IMR-90 (cell line): Measurements from ENCODE around the gene TPM3. TPM values are rescaled to one million over a fixed set of nuclear protein-coding genes. Genes with fewer than 3 reads are reported as not detected.

ENCODE experiments used
- ATAC-seq: fragments of 200-7000 bp; cut with Tn5 transposase; 2 replicates; pipeline ENCODE4 v1.9.1; 2020; ENCODE audit warnings: low read depth, mild to moderate bottlenecking, moderate library complexity
- BruUV-seq: library from RNA; stranded (reverse); fragments of 400-500 nt; replicated peaks from 2 replicates; lab custom pipeline; 2021; lab: Mats Ljungman, UMichigan
- CTCF ChIA-PET: fragments of 300-600 bp; formaldehyde crosslinking; extraction: SDS; loops from one replicate; lab custom pipeline; 2021; ENCODE audit warnings: antibody characterized with exemption; lab: Yijun Ruan, JAX
- POLR2A ChIA-PET: fragments of 300-600 bp; sonication (Branson Sonifier 250); formaldehyde crosslinking; loops from one replicate; lab custom pipeline; 2022; ENCODE audit warnings: antibody characterized with exemption; ENCODE audit not compliant: unreplicated experiment; lab: Charles Lee
- DNase-seq: peaks from one replicate; pipeline ENCODE4 v3.0.0; 2013
- H2AFZ ChIP-seq: replicated peaks from 2 replicates; pipeline ENCODE3; 2013; ENCODE audit warnings: low read length, mild to moderate bottlenecking; ENCODE audit not compliant: poor library complexity
- H2AK5ac ChIP-seq: 2 replicates; pipeline ENCODE4 v1.6.1; 2013; ENCODE audit warnings: low read depth, low read length, inconsistent platforms
- H2AK9ac ChIP-seq: replicated peaks from 2 replicates; pipeline ENCODE3; 2013; ENCODE audit warnings: mild to moderate bottlenecking, low read depth, low read length, moderate library complexity; ENCODE audit not compliant: poor library complexity
- H2BK120ac ChIP-seq: 2 replicates; pipeline ENCODE4 v1.6.1; 2013; ENCODE audit warnings: low read depth, low read length, inconsistent platforms
- H2BK15ac ChIP-seq: 3 replicates; pipeline ENCODE4 v1.6.1; 2013; ENCODE audit warnings: low read depth, low read length, inconsistent platforms
- H2BK20ac ChIP-seq: 2 replicates; pipeline ENCODE4 v1.6.1; 2013; ENCODE audit warnings: low read depth, mild to moderate bottlenecking, inconsistent platforms, low read length, moderate library complexity
- H2BK5ac ChIP-seq: 2 replicates; pipeline ENCODE4 v1.6.1; 2013; ENCODE audit warnings: mild to moderate bottlenecking, low read depth, low read length, inconsistent platforms; ENCODE audit not compliant: poor library complexity, severe bottlenecking
- H3K14ac ChIP-seq: replicated peaks from 2 replicates; pipeline ENCODE4 v1.6.1; 2013; ENCODE audit warnings: low read depth, low read length, inconsistent platforms
- H3K18ac ChIP-seq: 2 replicates; pipeline ENCODE4 v1.6.1; 2013; ENCODE audit warnings: low read depth, low read length, control low read depth
- H3K23ac ChIP-seq: 2 replicates; pipeline ENCODE4 v1.6.1; 2013; ENCODE audit warnings: low read depth, low read length, inconsistent platforms
- H3K27ac ChIP-seq: 2 replicates; pipeline ENCODE4 v1.5.1; 2013; ENCODE audit warnings: mild to moderate bottlenecking, control low read depth, low read length; ENCODE audit not compliant: insufficient read depth
- H3K27me3 ChIP-seq: 2 replicates; pipeline ENCODE4 v1.6.1; 2013; ENCODE audit warnings: low read length; ENCODE audit not compliant: control insufficient read depth, insufficient read depth
- H3K36me3 ChIP-seq: 2 replicates; pipeline ENCODE4 v1.6.1; 2013; ENCODE audit warnings: low read length, mixed read lengths; ENCODE audit not compliant: control insufficient read depth, insufficient read depth
- H3K4ac ChIP-seq: 2 replicates; pipeline ENCODE4 v1.6.1; 2013; ENCODE audit warnings: low read depth, low read length, inconsistent platforms
- H3K4me1 ChIP-seq: 2 replicates; pipeline ENCODE4 v1.6.1; 2013; ENCODE audit warnings: low read length, mixed read lengths; ENCODE audit not compliant: control insufficient read depth, insufficient read depth
- H3K4me2 ChIP-seq: 2 replicates; pipeline ENCODE4 v1.6.1; 2013; ENCODE audit warnings: low read depth, mild to moderate bottlenecking, control low read depth, low read length, moderate library complexity
- H3K4me3 ChIP-seq: 2 replicates; pipeline ENCODE4 v1.5.1; 2013; ENCODE audit warnings: low read depth, mild to moderate bottlenecking, control low read depth, low read length, moderate library complexity; ENCODE audit not compliant: insufficient read depth
- H3K56ac ChIP-seq: 2 replicates; pipeline ENCODE4 v1.6.1; 2013; ENCODE audit warnings: low read length, inconsistent platforms; ENCODE audit not compliant: insufficient read depth; ENCODE audit errors: extremely low read depth
- H3K79me1 ChIP-seq, 2 experiments: 2 replicates each; pipeline ENCODE4 v1.6.1; 2013; ENCODE audit warnings: low read length in 2 of 2, inconsistent platforms in 1 of 2, low read depth in 1 of 2
- H3K9ac ChIP-seq: 2 replicates; pipeline ENCODE4 v1.6.1; 2013; ENCODE audit warnings: low read depth, low read length, control low read depth
- H3K9me1 ChIP-seq: 2 replicates; pipeline ENCODE4 v1.6.1; 2013; ENCODE audit warnings: low read length, inconsistent platforms; ENCODE audit not compliant: insufficient read depth
- H3K9me3 ChIP-seq: 2 replicates; pipeline ENCODE4 v1.6.1; 2013; ENCODE audit warnings: low read length; ENCODE audit not compliant: control insufficient read depth, insufficient read depth
- H4K20me1 ChIP-seq: 2 replicates; pipeline ENCODE4 v1.6.1; 2013; ENCODE audit warnings: low read length, inconsistent platforms; ENCODE audit not compliant: insufficient read depth
- H4K5ac ChIP-seq: 2 replicates; pipeline ENCODE4 v1.6.1; 2013; ENCODE audit warnings: mild to moderate bottlenecking, low read depth, low read length, control low read depth
- H4K8ac ChIP-seq, 2 experiments: 2 replicates each; pipeline ENCODE4 v1.6.1; 2013; ENCODE audit warnings: low read depth in 2 of 2, low read length in 2 of 2, control low read depth in 1 of 2, inconsistent platforms in 1 of 2
- H4K91ac ChIP-seq: 2 replicates; pipeline ENCODE4 v1.6.1; 2013; ENCODE audit warnings: low read depth, low read length, inconsistent platforms; ENCODE audit not compliant: insufficient read depth
- CEBPB ChIP-seq: IDR thresholded peaks from 2 replicates; pipeline ENCODE4 v1.6.1; 2012; ENCODE audit warnings: low read depth, low read length, improper control_type of control experiment
- CHD1 ChIP-seq: IDR thresholded peaks from 2 replicates; pipeline ENCODE4 v1.6.1; 2012; ENCODE audit warnings: low read depth, low read length, improper control_type of control experiment
- FOS ChIP-seq: fragments of 150-350 bp; IDR thresholded peaks from 2 replicates; pipeline ENCODE4 v1.6.1; 2016; ENCODE audit warnings: low read depth, low read length
- MAFK ChIP-seq: IDR thresholded peaks from 2 replicates; pipeline ENCODE4 v1.6.1; 2012; ENCODE audit warnings: low read depth, low read length, improper control_type of control experiment
- MAZ ChIP-seq: IDR thresholded peaks from 2 replicates; pipeline ENCODE4 v1.6.1; 2012; ENCODE audit warnings: low read depth, mild to moderate bottlenecking, low read length, improper control_type of control experiment, moderate library complexity, borderline replicate concordance
- MXI1 ChIP-seq: IDR thresholded peaks from 2 replicates; pipeline ENCODE4 v1.6.1; 2012; ENCODE audit warnings: low read depth, mild to moderate bottlenecking, low read length, moderate library complexity, borderline replicate concordance
- NFE2L2 ChIP-seq: fragments of 150-350 bp; IDR thresholded peaks from 2 replicates; pipeline ENCODE4 v1.6.1; 2016; ENCODE audit warnings: low read depth, mild to moderate bottlenecking, low read length
- POLR2A ChIP-seq: IDR thresholded peaks from 2 replicates; pipeline ENCODE4 v1.6.1; 2012; ENCODE audit warnings: mild to moderate bottlenecking, low read depth, low read length
- RAD21 ChIP-seq: IDR thresholded peaks from 2 replicates; pipeline ENCODE4 v1.6.1; 2012; ENCODE audit warnings: low read length, improper control_type of control experiment
- RCOR1 ChIP-seq: IDR thresholded peaks from 2 replicates; pipeline ENCODE4 v1.6.1; 2012; ENCODE audit warnings: mild to moderate bottlenecking, low read length, improper control_type of control experiment; ENCODE audit not compliant: insufficient replicate concordance
- RFX5 ChIP-seq: IDR thresholded peaks from 2 replicates; pipeline ENCODE4 v1.8.0; 2012; ENCODE audit warnings: low read depth, mild to moderate bottlenecking, low read length, moderate library complexity
- SMC3 ChIP-seq: fragments of 150-350 bp; IDR thresholded peaks from 2 replicates; pipeline ENCODE4 v1.6.1; 2016; ENCODE audit warnings: low read depth, mild to moderate bottlenecking, antibody characterized with exemption, low read length, moderate library complexity
- WGBS, 2 experiments: methylation state at CpG; one replicate each; pipeline versions ENCODE4 v1.1.5 to v1.1.7; 2013; ENCODE audit warnings: missing lambda C conversion rate in 2 of 2; ENCODE audit not compliant: insufficient read length in 1 of 2; ENCODE audit errors: extremely low coverage in 2 of 2; 5-methylcytosine and 5-hydroxymethylcytosine counted together
- dilution Hi-C: fragments of 300-500 bp; cut with HindIII; formaldehyde crosslinking; loops from one replicate; pipeline ENCODE4 v1.14.3; 2018; ENCODE audit warnings: low sequenced_read_pairs; ENCODE audit not compliant: unreplicated experiment
- in situ Hi-C: fragments of 300-500 bp; cut with MboI; formaldehyde crosslinking; loops from 3 replicates; pipeline ENCODE4 v1.14.3; 2019; ENCODE audit warnings: low sequenced_read_pairs, inconsistent platforms, mixed read lengths
- intact Hi-C: fragments of 100-400 bp; cut with micrococcal nuclease; formaldehyde crosslinking; loops from 2 replicates; pipeline ENCODE4 v1.10.0; 2022
- polyA plus RNA-seq, 3 experiments: library from polyadenylated mRNA; depleted of rRNA; stranded (reverse); fragments of >200 nt; gene quantifications; 2 replicates each; pipeline ENCODE4 v1.2.3, GENCODE V29; 2012; ENCODE audit warnings: low replicate concordance in 1 of 3
- total RNA-seq: library from RNA; depleted of rRNA; stranded (reverse); fragments of >200 nt; gene quantifications from 2 replicates; pipeline ENCODE4 v1.2.3, GENCODE V29; 2012
- TF ChIP-seq, protein P1 (sequence below): fragments of 150-350 bp; IDR thresholded peaks from 2 replicates; pipeline ENCODE4 v1.6.1; 2016; ENCODE audit warnings: low read depth, mild to moderate bottlenecking, low read length, moderate library complexity, borderline replicate concordance
- TF ChIP-seq, protein P2 (sequence below): fragments of 150-350 bp; IDR thresholded peaks from 2 replicates; pipeline ENCODE4 v1.6.1; 2017; ENCODE audit warnings: mild to moderate bottlenecking, antibody characterized with exemption, low read length, low read depth

The TPM3 gene
- total and polyA plus RNA-seq, 2 of the 4 experiments (the other 2 are of a cell fraction) = 438 to 530 TPM

DNA sequence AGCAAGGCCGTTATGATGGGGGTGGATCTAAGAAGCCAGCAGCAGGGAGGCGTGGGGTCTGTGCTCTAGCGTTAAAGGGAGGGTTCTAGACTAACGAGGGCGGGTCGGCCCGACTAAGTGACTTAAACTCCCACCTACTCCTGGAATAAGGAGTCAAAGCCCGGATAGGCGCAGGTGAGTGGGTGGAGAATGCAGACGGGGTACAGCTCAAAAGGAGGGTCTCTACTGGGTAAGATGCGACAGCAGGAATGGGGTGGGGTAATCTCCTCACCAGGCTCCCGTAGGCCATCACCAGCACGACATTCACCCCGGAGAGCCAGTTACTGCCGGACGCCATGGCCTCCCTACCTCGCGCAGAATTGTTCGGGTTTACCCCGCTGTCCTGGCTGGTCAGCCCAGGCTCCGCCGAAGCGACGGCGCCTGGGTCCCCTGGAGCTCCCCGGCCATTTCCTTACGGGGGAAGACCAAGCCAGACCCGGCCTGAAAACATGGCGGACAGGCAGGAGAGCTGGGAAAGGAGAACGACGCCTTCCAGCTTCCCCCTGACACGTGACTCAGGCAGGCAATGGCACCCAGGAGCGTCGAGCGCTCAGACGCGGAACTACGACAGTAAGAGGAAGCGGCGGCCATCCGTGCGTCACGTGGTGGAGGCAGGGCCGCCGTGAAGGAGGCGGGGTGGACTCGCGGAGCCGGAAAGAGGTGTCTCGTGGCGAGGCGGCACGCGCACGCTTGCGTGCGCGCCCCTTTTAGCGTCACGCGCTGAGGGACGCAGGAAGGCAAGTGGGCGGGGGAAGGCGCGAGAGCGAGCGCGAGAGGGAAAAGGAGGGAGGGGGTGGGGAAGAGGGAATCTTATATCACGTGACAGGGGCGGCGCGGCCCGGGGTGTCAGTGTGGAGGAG is 28.4 kb upstream of the TPM3 start, which contains the start of gene UBAP2L:
Gene UBAP2L (plus strand): TSS at position 885 of the 899 bp plus-strand sequence. CDS start 4,169 bp downstream, outside the sequence.
- H3K9me3 ChIP-seq = no peaks in the 10 kb centered on the region
- H3K23ac ChIP-seq = peak within 1 kb of the TSS; percentile 95
- peak within 1 kb of the TSS; percentile 97 for H3K56ac ChIP-seq
- H3K4me1 ChIP-seq = no peaks in the 10 kb centered on the region; the same call in 1 of the 2 replicates
- peak within 1 kb of the TSS; percentile 95 to 98 for H4K8ac ChIP-seq
- peak within 1 kb of the TSS; percentile 95 for H4K91ac ChIP-seq
- peak within 1 kb of the TSS; percentile 99 for H3K9ac ChIP-seq
- H3K14ac ChIP-seq = peak within 1 kb of the TSS; percentile 99
- peaks cover 17% of the 10 kb centered on the region for H3K36me3 ChIP-seq
- ChIA-PET CTCF (interaction anchor here (0.6 to 1.1 kb wide), 2 partner anchors 18 to 559 kb away, joined by 3 read pairs; no protein-coding TSS in a partner anchor), POLR2A (interaction anchor here (0.6 kb wide), 1 partner anchor 28 kb away, joined by 3 read pairs; the partner anchor contains the start of gene TPM3)
- no peak within 1 kb of the TSS for H2BK20ac ChIP-seq
- H3K9me1 ChIP-seq = 0 out of 2 replicates have a peak, but pooled peaks cover 2% of the 10 kb centered on the region
- H2BK15ac ChIP-seq = peak within 1 kb of the TSS; percentile 57; the same call in 2 of the 3 replicates
- H2BK5ac ChIP-seq = peak within 1 kb of the TSS; percentile 98
- H2AK5ac ChIP-seq = peak within 1 kb of the TSS; percentile 98
- no peaks in the 10 kb centered on the region for H3K27me3 ChIP-seq
- H2AFZ ChIP-seq = peak within 1 kb of the TSS; percentile 95
- ATAC-seq (peak; percentile 91), DNase-seq (peak; percentile 99)
- in situ Hi-C loops = no loop called here
- H4K5ac ChIP-seq = peak within 1 kb of the TSS; percentile 92
- BruUV-seq = TSS peak; percentile 73
- H3K4me3 ChIP-seq = peak within 1 kb of the TSS; percentile 94
- H3K4ac ChIP-seq = peak within 1 kb of the TSS; percentile 97
- peak within 1 kb of the TSS; percentile 52 for H2BK120ac ChIP-seq
- peaks cover 19 to 57% of the 10 kb centered on the region in 2 experiments for H3K79me1 ChIP-seq
- H3K27ac ChIP-seq = peak within 1 kb of the TSS; percentile 98
- dilution Hi-C loops = no loop called here
- H3K4me2 ChIP-seq = peak within 1 kb of the TSS; percentile 98
- peak within 1 kb of the TSS; percentile 88 for H3K18ac ChIP-seq
- intact Hi-C loops = loop anchor here (5.0 kb wide), 1 partner anchor 37 kb away; no protein-coding TSS in a partner anchor
- H2AK9ac ChIP-seq = peak within 1 kb of the TSS; percentile 99
- H4K20me1 ChIP-seq = peaks cover 34% of the 10 kb centered on the region
- WGBS, 2 experiments = 0% methylated on average over 13 of the region's 73 CpGs; no CpG with 5 or more reads in 1 of the 2 experiments
- TF ChIP-seq CHD1 (peak; percentile 65; the same call in 1 of the 2 replicates), SMC3 (no peak), NFE2L2 (no peak), MAZ (peak; percentile 95), FOS (peak; percentile 56; the same call in 1 of the 2 replicates), MAFK (no peak), RCOR1 (no peak), RFX5 (no peak), POLR2A (peak; percentile 91), RAD21 (no peak), CEBPB (no peak), MXI1 (peak; percentile 92)
- TF ChIP-seq, protein P1, sequence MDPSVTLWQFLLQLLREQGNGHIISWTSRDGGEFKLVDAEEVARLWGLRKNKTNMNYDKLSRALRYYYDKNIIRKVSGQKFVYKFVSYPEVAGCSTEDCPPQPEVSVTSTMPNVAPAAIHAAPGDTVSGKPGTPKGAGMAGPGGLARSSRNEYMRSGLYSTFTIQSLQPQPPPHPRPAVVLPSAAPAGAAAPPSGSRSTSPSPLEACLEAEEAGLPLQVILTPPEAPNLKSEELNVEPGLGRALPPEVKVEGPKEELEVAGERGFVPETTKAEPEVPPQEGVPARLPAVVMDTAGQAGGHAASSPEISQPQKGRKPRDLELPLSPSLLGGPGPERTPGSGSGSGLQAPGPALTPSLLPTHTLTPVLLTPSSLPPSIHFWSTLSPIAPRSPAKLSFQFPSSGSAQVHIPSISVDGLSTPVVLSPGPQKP = no peak
- TF ChIP-seq, protein P2, sequence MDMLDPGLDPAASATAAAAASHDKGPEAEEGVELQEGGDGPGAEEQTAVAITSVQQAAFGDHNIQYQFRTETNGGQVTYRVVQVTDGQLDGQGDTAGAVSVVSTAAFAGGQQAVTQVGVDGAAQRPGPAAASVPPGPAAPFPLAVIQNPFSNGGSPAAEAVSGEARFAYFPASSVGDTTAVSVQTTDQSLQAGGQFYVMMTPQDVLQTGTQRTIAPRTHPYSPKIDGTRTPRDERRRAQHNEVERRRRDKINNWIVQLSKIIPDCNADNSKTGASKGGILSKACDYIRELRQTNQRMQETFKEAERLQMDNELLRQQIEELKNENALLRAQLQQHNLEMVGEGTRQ = peak; percentile 98
